OCI-LY7 (cell line): Measurements from ENCODE around the gene CHAF1A. TPM values are rescaled to one million over a fixed set of nuclear protein-coding genes. Genes with fewer than 3 reads are reported as not detected.

Experiments used
- BruUV-seq: library from RNA; stranded (reverse); fragments of 400-500 nt; replicated peaks from 2 replicates; lab custom pipeline; 2021; lab: Mats Ljungman, UMichigan
- CTCF ChIA-PET: fragments of 300-600 bp; sonication (Branson Sonifier 250); formaldehyde crosslinking; loops from one replicate; lab custom pipeline; 2022; ENCODE audit warnings: antibody characterized with exemption; ENCODE audit not compliant: unreplicated experiment; lab: Charles Lee
- POLR2A ChIA-PET: fragments of 300-600 bp; sonication (Branson Sonifier 250); formaldehyde crosslinking; loops from one replicate; lab custom pipeline; 2022; ENCODE audit warnings: antibody characterized with exemption; lab: Charles Lee
- DNase-seq: peaks from one replicate; pipeline ENCODE4 v3.0.0-alpha.2; 2015; ENCODE audit warnings: low spot score
- H2AFZ ChIP-seq: fragments of 200-600 bp; sonication (generic), shearing (Covaris generic); 2 replicates; pipeline ENCODE4 v1.6.1; 2014; ENCODE audit warnings: mild to moderate bottlenecking, antibody characterized with exemption, low read length, moderate library complexity
- H3K27ac ChIP-seq: fragments of 200-600 bp; sonication (generic); 2 replicates; pipeline ENCODE4 v1.5.1; 2014; ENCODE audit warnings: mixed run types, low read depth, mild to moderate bottlenecking, moderate library complexity, low read length, inconsistent platforms; ENCODE audit not compliant: poor library complexity, severe bottlenecking
- H3K36me3 ChIP-seq: fragments of 200-600 bp; sonication (generic); 2 replicates; pipeline ENCODE4 v1.6.1; 2014; ENCODE audit warnings: mild to moderate bottlenecking, antibody characterized with exemption, low read length, moderate library complexity, mixed read lengths; ENCODE audit not compliant: insufficient read depth
- H3K4me1 ChIP-seq: fragments of 200-600 bp; sonication (generic); 2 replicates; pipeline ENCODE4 v1.5.1; 2014; ENCODE audit warnings: mild to moderate bottlenecking, low read length; ENCODE audit not compliant: insufficient read depth, poor library complexity, severe bottlenecking
- H3K4me2 ChIP-seq: fragments of 200-600 bp; sonication (generic); 2 replicates; pipeline ENCODE4 v1.6.1; 2014; ENCODE audit warnings: mild to moderate bottlenecking, low read length
- H3K4me3 ChIP-seq: fragments of 200-600 bp; sonication (generic); 2 replicates; pipeline ENCODE4 v1.5.1; 2014; ENCODE audit warnings: mild to moderate bottlenecking, low read depth, low read length; ENCODE audit not compliant: poor library complexity, severe bottlenecking
- H3K79me2 ChIP-seq: fragments of 200-600 bp; sonication (generic); 2 replicates; pipeline ENCODE4 v1.6.1; 2016; ENCODE audit warnings: low read depth, mild to moderate bottlenecking, low read length, moderate library complexity, mixed read lengths; ENCODE audit not compliant: insufficient read depth
- H3K9me2 ChIP-seq: fragments of 200-600 bp; sonication (generic); 2 replicates; pipeline ENCODE4 v1.6.1; 2016; ENCODE audit warnings: mild to moderate bottlenecking, low read length, mixed read lengths; ENCODE audit not compliant: insufficient read depth
- H3K9me3 ChIP-seq: fragments of 200-600 bp; sonication (generic); 2 replicates; pipeline ENCODE4 v1.6.1; 2014; ENCODE audit warnings: mild to moderate bottlenecking, mixed run types, low read length, mixed read lengths
- H4K20me1 ChIP-seq: fragments of 200-600 bp; sonication (generic); 2 replicates; pipeline ENCODE4 v1.6.1; 2014; ENCODE audit warnings: mild to moderate bottlenecking, antibody characterized with exemption, low read length, moderate library complexity, mixed read lengths; ENCODE audit not compliant: insufficient read depth
- EZH2phosphoT487 ChIP-seq: fragments of 200-600 bp; sonication (generic); IDR thresholded peaks from 2 replicates; pipeline ENCODE4 v1.6.1; 2018; ENCODE audit warnings: low read depth, borderline replicate concordance, mild to moderate bottlenecking, mixed run types, antibody characterized with exemption, low read length, moderate library complexity, mixed read lengths
- intact Hi-C: fragments of 100-400 bp; cut with micrococcal nuclease; formaldehyde crosslinking; loops from one replicate; pipeline ENCODE4 v1.10.0; 2022; ENCODE audit not compliant: unreplicated experiment
- total RNA-seq, 2 experiments: library from RNA; depleted of rRNA in 1 of 2; stranded (reverse); fragments of >200 nt in 1 of 2; shearing (Covaris generic) in 1 of 2; gene quantifications; 2 replicates each; pipeline ENCODE4 v1.2.3, GENCODE V29; 2014 to 2022
- TF ChIP-seq, protein P1 (sequence below): fragments of 200-600 bp; sonication (generic); conservative IDR thresholded peaks from 2 replicates; pipeline ENCODE4 v1.5.1; 2014; ENCODE audit warnings: mild to moderate bottlenecking, antibody characterized with exemption, low read length, moderate library complexity, mixed read lengths

Gene CHAF1A
- total RNA-seq, 2 experiments from 2014 or later, result 107 to 119 TPM

GRCh38 chr19:4437103-4437502, 34.7 kb downstream of the CHAF1A start:
- no peak overlapping the region for H3K4me2 ChIP-seq
- intact Hi-C loops, result no loop called here
- H3K4me1 ChIP-seq, result peaks cover 4% of the 10 kb centered on the region
- POLR2A ChIA-PET, result no interaction called here
- BruUV-seq, result no TSS peak
- no peak overlapping the region for H3K27ac ChIP-seq
- no peak overlapping the region for H2AFZ ChIP-seq
- no peak overlapping the region for H3K4me3 ChIP-seq
- DNase-seq, result no peak
- peaks cover 89% of the 10 kb centered on the region for H3K36me3 ChIP-seq
- no peaks in the 10 kb centered on the region for H3K9me3 ChIP-seq
- H4K20me1 ChIP-seq, result no peaks in the 10 kb centered on the region
- H3K79me2 ChIP-seq, result no peaks in the 10 kb centered on the region
- CTCF ChIA-PET, result no interaction called here
- TF ChIP-seq EZH2phosphoT487, result no peak
- H3K9me2 ChIP-seq, result no peaks in the 10 kb centered on the region

DNA sequence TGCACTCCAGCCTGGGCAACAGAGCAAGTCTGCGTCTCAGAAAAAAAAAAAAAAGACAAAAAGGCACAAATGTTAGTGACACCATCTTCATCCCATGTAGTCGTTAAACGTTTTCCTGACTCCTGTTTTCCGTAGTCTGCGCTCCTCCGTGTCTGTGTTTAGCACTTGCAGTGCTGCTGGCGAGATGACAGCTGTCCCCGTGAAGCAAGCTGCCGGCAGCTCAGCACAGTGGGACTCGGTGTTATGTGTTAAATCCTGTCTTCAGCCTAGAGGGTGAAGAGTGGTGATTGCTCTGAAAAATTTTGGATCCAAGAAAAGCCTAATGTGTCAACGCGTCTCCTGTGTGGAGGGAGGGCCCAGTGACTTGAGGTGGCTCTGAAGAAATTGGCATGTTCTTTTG, 36.8 kb downstream of the CHAF1A start:
- H3K79me2 ChIP-seq, result no peaks in the 10 kb centered on the region
- ChIA-PET CTCF (no interaction called here), POLR2A (no interaction called here)
- no peaks in the 10 kb centered on the region for H3K9me3 ChIP-seq
- no peaks in the 10 kb centered on the region; the same call in 1 of the 2 replicates for H4K20me1 ChIP-seq
- H3K4me2 ChIP-seq, result no peak overlapping the region
- TF ChIP-seq, protein P1, sequence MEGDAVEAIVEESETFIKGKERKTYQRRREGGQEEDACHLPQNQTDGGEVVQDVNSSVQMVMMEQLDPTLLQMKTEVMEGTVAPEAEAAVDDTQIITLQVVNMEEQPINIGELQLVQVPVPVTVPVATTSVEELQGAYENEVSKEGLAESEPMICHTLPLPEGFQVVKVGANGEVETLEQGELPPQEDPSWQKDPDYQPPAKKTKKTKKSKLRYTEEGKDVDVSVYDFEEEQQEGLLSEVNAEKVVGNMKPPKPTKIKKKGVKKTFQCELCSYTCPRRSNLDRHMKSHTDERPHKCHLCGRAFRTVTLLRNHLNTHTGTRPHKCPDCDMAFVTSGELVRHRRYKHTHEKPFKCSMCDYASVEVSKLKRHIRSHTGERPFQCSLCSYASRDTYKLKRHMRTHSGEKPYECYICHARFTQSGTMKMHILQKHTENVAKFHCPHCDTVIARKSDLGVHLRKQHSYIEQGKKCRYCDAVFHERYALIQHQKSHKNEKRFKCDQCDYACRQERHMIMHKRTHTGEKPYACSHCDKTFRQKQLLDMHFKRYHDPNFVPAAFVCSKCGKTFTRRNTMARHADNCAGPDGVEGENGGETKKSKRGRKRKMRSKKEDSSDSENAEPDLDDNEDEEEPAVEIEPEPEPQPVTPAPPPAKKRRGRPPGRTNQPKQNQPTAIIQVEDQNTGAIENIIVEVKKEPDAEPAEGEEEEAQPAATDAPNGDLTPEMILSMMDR, result no peak
- TF ChIP-seq EZH2phosphoT487, result no peak
- no peaks in the 10 kb centered on the region for H3K9me2 ChIP-seq
- peaks cover 8% of the 10 kb centered on the region for H3K4me1 ChIP-seq
- intact Hi-C loops, result no loop called here
- H3K4me3 ChIP-seq, result no peak overlapping the region
- no TSS peak for BruUV-seq
- DNase-seq, result no peak
- peaks cover 89% of the 10 kb centered on the region for H3K36me3 ChIP-seq
- no peak overlapping the region for H3K27ac ChIP-seq
- H2AFZ ChIP-seq, result no peak overlapping the region

GRCh38 chr19:4441994-4442818, 39.8 kb downstream of the CHAF1A start:
- no TSS peak for BruUV-seq
- DNase-seq, result no peak
- POLR2A ChIA-PET, result no interaction called here
- peak overlapping the region; percentile 37 for H3K27ac ChIP-seq
- H3K4me3 ChIP-seq, result no peak overlapping the region
- no peaks in the 10 kb centered on the region; the same call in 1 of the 2 replicates for H4K20me1 ChIP-seq
- H3K4me1 ChIP-seq, result peaks cover 8% of the 10 kb centered on the region
- CTCF ChIA-PET, result no interaction called here
- intact Hi-C loops, result no loop called here
- no peak overlapping the region for H3K4me2 ChIP-seq
- no peaks in the 10 kb centered on the region for H3K9me2 ChIP-seq
- H3K36me3 ChIP-seq, result peaks cover 89% of the 10 kb centered on the region
- H3K9me3 ChIP-seq, result no peaks in the 10 kb centered on the region
- TF ChIP-seq, protein P1, result no peak
- TF ChIP-seq EZH2phosphoT487, result no peak
- H3K79me2 ChIP-seq, result no peaks in the 10 kb centered on the region
- no peak overlapping the region for H2AFZ ChIP-seq
